ENCODE measurements around the gene NTN4. TPM values are rescaled to one million over a fixed set of nuclear protein-coding genes. Genes with fewer than 3 reads are reported as not detected.

Gene NTN4
- total RNA-seq, 2 donors from 2014 or later, result 79.2 to 118 TPM

GRCh38 chr12:95608252-95609033 is 182.1 kb downstream of the NTN4 start:
- no peaks in the 10 kb centered on the region for H3K27me3 ChIP-seq (replicated peaks; ENCODE audit: insufficient read depth)
- intact Hi-C loops (cut with DNase I), result no loop called here
- WGBS, result 43% methylated on average over 13 of the region's 13 CpGs
- no peaks in the 10 kb centered on the region for H3K4me1 ChIP-seq (replicated peaks)
- H3K9me3 ChIP-seq, result no peaks in the 10 kb centered on the region
- DNase-seq (ENCODE audit: low spot score), result no peak
- no peak overlapping the region for H3K4me3 ChIP-seq
- no peaks in the 10 kb centered on the region for H3K36me3 ChIP-seq
- no peak overlapping the region for H3K27ac ChIP-seq
- no peak for TF ChIP-seq POLR2AphosphoS5 (IDR thresholded peaks at IDR 0.05)
- no peak for TF ChIP-seq CTCF (IDR thresholded peaks at IDR 0.05)
- no peak for TF ChIP-seq POLR2A (IDR thresholded peaks at IDR 0.05)

Small RNA genes within 50 kb of the gene (small RNA-seq; reads per million reads assigned to genes)
- gene RF00019 (0 reads per million in 2 donors), gene RNU6-247P (0 reads per million in 2 donors)

Other genes starting within 250 kb of the NTN4 start
- gene USP44, start 239.3 kb downstream of the NTN4 start, total RNA-seq, result 1 to 10 TPM; 2.8 to 3.1 TPM
- gene SNRPF, start 68.2 kb upstream of the NTN4 start, total RNA-seq, result 1 to 10 TPM; 7.4 to 8.3 TPM
- under 1 TPM; 0.14 to 0.34 TPM for gene CCDC38, start 151.8 kb upstream of the NTN4 start, total RNA-seq
- 1 to 10 TPM in 1 of 2 donors, not detected in 1; 2.2 TPM for gene AMDHD1, start 152.6 kb upstream of the NTN4 start, total RNA-seq
- under 1 TPM in 1 of 2 donors, not detected in 1; 0.27 TPM for gene HAL, start 205.6 kb upstream of the NTN4 start, total RNA-seq
- gene LTA4H, start 244.8 kb upstream of the NTN4 start, total RNA-seq, result 10 to 100 TPM; 50.3 to 67.7 TPM

All from prostate gland (tissue), 2 donors.